Activated effector memory CD4-positive, alpha-beta T cell treated with Interleukin-2 at 50 U/mL for 16 hours (primary cell): ENCODE results near the gene ATP6V0A1.
A peak's percentile ranks its signal among the peaks of the same experiment; 100 is the strongest.

Experiments
- DNase-seq: peaks from one replicate; pipeline ENCODE4 v3.0.0-alpha.2; 2020

ATP6V0A1 gene

GRCh38 chr17:42563950-42564349 lies 105.3 kb downstream of the ATP6V0A1 start:
- DNase-seq = no peak

DNA sequence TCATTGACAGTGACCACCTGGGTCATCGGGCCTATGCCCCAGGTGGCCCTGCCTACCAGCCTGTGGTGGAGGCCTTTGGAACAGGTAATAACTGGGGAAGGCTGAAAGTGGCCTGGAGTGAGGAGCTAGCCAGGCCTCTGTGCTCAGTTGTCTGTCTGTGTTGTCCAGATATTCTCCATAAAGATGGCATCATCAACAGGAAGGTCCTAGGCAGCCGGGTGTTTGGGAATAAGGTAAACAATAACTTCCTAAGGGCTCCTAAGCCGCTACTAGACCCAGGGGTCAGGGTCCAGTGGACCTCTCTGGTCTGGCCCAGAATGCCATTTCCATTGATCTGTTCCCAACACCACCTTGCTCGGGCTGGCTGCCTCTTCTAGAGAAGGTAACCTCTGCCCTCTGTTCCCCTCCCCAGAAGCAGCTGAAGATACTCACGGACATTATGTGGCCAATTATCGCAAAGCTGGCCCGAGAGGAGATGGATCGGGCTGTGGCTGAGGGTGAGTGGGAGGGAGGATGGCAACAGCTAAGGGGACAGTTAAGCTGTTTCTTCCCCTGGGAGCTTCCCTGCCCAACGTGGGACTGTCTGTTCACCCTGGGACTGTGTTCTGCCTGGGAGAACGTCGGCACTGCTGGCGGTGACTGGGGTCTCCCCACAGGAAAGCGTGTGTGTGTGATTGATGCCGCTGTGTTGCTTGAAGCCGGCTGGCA lies 106.3 kb downstream of the ATP6V0A1 start:
- no peak for DNase-seq

DNA sequence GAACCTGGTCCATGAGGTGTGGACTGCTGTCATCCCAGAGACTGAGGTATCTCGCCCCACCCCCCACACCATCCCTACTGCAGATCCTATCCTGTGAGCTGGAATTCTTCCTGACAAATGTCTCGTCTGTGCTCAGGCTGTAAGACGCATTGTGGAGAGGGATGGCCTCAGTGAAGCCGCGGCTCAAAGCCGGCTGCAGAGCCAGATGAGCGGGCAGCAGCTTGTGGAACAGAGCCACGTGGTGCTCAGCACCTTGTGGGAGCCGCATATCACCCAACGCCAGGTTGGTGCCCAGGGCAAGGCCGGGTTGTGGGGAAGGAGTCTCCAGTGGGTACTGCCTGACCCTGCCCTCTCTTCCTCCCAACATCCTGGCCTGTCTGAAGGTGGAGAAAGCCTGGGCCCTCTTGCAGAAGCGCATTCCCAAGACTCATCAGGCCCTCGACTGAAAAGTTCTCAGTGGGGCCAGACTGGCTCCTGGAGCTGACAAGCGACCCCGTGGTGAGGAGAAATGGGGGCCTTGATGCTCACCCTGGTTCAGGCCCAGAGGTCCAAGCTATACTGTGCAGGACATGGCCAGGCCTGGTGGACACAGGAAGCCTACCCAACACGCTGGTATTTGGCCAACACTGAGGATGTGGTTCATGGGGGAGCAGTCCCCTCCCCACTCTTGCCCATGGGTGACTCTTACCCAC lies 107.0 kb downstream of the ATP6V0A1 start:
- DNase-seq = no peak

DNA sequence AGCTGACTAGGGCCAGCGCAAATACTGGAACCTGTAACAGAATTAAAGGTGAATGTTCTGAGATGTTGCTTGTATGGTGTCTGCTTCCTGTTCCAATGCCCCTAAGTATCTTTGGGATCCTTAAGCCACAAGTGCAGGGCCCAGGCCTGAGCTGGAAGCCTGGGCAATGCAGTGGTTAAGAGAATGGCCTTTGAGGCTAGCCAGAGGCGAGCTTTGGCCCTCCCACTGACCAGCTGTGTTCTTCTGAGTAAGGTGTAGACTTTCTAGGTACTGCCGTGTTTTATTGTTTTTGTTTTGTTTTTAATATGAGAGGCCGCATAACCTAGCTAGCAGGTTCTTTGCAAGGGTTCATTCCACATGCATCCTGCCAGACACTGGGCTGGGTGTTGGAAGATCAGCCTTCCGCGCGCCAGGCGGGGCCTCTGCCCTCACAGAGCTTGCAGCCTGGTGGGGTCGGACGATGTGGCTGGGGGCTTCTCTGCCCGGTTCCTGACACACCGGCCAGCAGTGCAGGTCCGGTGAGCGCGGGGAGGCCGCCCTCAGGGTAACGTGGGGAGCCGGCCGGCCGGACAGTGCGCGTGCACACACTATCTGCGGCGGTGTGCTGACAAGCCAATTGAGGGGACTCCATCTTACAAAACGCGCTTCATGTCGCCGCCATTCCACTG lies 107.7 kb downstream of the ATP6V0A1 start:
- no peak for DNase-seq

- DNase-seq = peak; percentile 86
Measured at GRCh38 chr17:42566883-42567573, 108.3 kb downstream of the ATP6V0A1 start, which contains the start of gene MLX. Gene MLX (plus strand): TSS chr17:42567100. CDS start chr17:42567125, 25 bp downstream.

- DNase-seq = no peak
Measured at GRCh38 chr17:42568341-42569111, 109.8 kb downstream of the ATP6V0A1 start.

- DNase-seq = no peak
Measured at GRCh38 chr17:42571435-42572225, 113.0 kb downstream of the ATP6V0A1 start.
